SW 1271 (cell line): Measurements from ENCODE around the gene LIN28B.
"Not testable (repeated sequence)": the region's sequence is repeated elsewhere in the genome, so short reads cannot be mapped to it uniquely, and the experiment has no call there.

Experiments
- DNase-seq, 2 experiments: peaks; one replicate each; lab custom pipeline; 2025; lab: John Stamatoyannopoulos, UW

Gene LIN28B

DNA sequence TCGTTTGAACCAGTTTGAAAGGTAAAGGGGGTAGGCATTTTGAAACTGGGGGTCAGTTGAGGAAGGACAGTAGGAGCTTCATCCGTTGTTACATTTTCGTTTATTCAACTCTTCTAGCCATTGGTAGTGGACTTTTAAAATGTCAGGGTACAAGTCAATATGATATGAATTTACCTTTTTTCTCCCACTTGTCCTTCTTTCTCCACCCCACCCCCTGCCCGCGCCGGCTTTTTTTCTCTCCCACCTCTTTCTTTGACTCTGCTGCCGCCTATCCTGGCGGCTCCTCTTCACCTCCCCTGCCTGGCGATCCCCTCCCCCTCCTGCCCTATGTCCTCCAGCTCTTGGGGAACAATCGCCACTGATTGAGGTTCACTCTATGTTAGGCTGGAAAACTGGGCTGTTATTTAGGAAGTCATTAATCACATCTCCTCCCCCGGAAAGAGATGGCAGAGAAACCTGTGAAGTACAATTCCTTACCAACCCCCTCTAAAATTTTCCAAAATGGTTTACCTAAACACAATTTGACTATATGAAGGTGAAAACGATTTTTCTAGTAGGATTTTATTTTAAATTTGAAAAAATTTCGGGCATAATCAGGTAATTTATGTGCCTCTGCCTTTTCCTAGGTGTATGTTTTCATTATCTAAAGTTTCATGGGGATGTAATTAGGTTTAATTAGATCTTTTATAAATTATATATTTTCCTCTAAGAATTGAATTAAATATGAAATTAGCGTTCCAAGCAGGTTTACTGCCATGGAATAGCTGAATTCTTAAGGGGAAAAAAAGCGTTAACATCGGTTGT, 778 bp upstream of the LIN28B start:
- DNase-seq: no peak

GRCh38 chr6:104957301-104958177, 632 bp downstream of the LIN28B start:
- no peak for DNase-seq

DNA sequence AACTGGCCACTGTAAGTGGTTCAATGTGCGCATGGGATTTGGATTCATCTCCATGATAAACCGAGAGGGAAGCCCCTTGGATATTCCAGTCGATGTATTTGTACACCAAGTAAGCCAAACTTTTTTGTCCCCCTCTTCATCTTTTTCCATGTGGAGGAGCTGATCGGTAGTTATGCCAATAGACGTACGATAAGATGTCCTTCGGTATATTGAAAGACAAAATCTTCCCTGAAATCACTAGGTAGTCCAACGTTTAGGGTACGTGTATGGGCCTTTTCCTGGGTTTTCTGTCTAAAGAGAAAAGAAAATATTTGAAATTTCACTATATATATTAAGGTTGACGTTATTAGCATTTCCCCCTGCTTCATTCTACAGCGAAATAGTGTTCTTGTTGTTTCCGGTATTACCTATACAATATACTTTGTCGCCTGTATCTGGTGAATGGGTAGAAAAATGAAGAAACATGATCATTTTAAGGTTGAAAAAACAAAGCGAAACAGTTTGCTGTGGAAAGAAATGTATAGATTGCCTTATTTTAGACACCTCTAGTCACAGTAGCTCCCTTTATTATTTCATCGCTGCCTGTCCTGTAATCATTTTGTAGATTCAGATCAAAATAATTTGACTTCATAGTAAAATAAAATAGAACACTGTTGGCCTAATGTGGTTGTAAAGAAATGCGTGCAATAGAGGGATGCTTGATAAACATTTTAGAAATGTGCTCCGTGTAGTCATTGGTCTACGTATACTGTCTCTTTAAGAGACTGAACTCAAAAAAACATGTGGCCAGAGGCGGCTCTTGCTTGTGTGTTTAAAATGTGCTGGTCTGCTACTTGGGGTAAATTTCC, 1.5 kb downstream of the LIN28B start:
- DNase-seq: no peak

DNA sequence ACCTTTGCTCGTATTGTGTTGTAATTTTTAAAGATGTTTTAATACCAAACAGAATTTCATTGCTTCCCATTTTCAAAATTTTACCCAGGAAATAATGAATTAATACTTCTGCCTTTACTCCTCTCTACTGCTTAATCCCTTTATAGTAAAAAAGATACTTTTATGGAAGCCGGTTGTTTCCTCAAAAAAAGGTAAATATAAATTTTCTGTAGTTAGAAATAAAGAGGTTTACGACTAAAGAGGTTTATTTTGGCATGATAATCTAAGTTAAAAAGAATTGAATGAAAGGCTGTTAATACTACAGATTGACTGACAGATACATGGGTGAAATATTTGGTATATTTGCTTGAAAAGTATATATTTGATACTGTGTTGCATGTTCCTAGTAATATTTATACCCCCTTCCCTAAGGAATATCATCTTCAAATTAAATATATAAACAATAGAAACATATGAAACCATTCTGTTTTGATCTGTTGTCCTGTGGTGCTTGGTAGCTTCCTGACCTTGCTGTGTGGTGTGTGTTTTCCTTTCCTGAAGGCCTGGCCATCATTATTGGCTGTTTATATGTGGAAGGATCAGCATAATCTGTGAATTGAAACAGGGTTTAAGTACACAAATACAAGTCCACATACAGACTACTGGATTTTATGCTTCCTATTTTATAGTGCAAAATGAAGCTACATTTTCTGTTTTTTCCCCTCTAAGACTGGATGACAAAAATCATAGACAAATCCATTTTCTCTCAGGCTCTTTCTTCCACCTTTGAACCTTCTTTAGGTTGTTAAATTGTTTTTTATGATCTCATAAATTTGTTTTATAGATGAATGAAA, 2.3 kb downstream of the LIN28B start:
- DNase-seq: no peak

DNA sequence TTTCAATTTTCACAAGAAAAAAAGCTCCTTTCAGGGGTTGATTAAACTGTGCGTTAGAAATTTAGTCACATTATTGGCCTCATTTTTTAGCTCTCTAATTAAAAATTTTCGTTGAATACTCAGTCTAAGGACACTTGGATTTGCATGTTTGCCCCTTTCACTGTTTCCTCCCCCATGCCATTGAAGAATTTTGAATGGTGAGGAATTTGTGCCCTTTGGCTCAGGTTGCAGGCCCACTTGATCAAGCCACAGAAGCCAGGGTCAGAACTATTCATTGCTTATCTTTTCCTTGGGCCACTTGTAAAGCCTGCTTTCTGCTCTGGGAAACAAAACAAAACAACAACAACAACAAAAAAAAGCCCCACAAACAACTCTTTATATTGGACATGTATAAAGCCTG, 12.2 kb downstream of the LIN28B start:
- DNase-seq: no peak

- no peak for DNase-seq
Observed at GRCh38 chr6:104969785-104970581, 13.1 kb downstream of the LIN28B start.

DNA sequence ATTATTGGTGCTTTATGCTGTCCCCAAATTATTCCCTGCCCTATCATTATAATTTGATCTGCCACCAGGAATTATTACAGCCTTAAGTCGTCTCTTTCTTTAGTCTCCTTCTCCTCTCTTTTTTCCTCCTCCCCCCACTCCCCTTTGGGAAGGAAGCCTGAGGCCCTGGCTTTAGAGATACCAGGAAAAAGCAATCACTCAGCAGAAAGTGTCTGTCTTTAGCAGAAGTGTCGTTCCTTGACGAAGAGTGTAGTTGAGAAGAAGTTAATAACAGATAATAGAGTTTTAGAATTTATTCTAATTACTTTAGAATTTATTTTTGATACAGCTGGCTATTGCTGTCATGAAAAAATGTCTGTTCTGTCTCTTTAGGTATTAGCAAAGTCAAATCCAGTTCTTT, 16.5 kb downstream of the LIN28B start:
- DNase-seq: no peak

- no peak for DNase-seq
Observed at GRCh38 chr6:104983296-104983695, 26.4 kb downstream of the LIN28B start.

GRCh38 chr6:104983776-104984175, 26.9 kb downstream of the LIN28B start:
- no peak for DNase-seq

GRCh38 chr6:104984831-104985230, 27.9 kb downstream of the LIN28B start:
- no peak for DNase-seq

DNA sequence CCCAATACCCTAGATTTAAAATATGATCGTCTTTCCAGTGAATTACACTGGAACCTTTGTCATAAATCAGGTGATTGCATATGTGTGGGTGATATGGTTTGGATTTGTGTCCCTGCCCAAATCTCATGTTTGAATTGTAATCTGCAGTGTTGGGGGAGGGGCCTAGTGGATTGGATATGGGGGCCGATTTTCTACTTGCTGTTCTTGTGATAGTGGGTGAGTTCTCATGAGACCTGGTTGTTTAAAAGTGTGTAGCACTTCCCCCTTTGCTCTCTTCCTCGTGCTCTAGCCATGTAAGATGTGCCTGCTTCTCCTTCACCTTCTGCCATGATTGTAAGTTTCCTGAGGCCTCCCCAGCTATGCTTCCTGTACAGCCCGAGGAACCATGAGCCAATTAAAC, 29.0 kb downstream of the LIN28B start:
- DNase-seq: not testable (repeated sequence)

DNA sequence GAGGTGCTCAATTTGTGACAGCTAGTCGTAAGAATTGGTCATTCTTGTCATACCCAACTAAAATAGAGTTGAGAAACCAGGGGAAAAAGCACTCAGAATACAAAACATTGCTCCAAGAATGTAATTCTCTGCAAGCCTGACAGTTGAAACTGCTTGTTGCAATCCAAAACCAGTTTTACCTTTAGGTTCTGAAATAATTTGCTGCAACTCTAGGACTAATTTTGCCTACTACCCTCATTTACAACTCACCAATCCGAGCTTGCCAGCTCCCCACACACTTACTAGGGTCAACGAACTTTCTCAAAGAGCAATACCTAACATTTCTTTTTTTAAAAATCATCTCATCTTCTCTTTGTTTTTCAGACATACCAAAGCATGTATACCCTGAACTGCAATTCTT, 29.7 kb downstream of the LIN28B start:
- no peak for DNase-seq

- DNase-seq: no peak
Observed at GRCh38 chr6:104987218-104987617, 30.3 kb downstream of the LIN28B start.

DNA sequence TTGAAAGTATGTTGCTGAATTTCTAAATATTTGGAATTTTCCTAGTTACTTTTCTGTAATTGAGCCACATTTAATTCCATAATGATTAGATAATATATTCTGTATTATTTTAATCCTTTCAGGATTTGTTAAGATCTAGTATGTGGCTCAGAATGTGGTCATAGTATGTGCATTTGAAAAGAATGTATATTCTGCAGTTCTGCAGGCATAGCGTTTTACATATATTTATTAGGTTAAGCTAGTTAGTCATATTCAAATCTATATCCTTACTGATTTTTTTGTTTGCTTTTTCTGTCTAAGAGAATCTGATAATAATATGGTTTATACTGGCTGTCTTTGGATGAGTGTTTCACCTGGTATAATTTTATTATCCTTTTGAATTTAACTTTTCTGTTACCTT, 33.2 kb downstream of the LIN28B start:
- DNase-seq: no peak

DNA sequence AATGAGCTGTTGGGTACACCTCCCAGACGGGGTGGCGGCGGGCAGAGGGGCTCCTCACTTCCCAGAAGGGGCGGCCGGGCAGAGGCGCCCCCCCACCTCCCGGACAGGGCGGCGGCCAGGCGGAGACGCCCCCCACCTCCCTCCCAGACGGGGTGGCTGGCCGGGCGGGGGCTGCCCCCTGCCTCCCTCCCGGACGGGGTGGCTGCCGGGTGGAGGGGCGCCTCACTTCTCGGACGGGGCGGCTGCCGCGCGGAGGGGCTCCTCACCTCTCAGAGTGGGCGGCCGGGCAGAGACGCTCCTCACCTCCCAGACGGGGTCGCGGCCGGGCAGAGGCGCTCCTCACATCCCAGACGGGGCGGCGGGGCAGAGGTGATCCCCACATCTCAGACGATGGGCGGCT, 34.2 kb downstream of the LIN28B start:
- not testable (repeated sequence) for DNase-seq

- DNase-seq: not testable (repeated sequence)
Observed at GRCh38 chr6:104993576-104993975, 36.7 kb downstream of the LIN28B start.

GRCh38 chr6:104995989-104996617, 39.2 kb downstream of the LIN28B start:
- peak in 1 of 2 experiments; percentile 14 for DNase-seq

DNA sequence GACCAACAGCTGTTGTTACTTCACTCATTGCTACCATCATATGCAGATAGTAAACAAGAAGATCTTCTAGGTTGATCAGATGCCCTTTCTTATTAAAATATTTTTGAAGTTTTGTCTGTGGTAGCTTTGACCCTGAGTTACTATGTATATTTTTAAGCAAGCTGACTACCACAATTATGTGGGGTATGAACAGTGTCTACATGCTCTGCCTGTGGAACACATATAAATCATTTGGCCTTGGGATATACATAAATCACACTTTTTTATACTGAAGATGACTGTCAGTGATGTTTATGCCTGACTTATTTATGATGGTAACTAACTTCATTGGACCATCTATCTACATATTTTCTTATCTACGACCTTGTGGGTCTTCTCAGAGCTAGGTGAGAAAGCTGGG, 44.2 kb downstream of the LIN28B start:
- no peak for DNase-seq

DNA sequence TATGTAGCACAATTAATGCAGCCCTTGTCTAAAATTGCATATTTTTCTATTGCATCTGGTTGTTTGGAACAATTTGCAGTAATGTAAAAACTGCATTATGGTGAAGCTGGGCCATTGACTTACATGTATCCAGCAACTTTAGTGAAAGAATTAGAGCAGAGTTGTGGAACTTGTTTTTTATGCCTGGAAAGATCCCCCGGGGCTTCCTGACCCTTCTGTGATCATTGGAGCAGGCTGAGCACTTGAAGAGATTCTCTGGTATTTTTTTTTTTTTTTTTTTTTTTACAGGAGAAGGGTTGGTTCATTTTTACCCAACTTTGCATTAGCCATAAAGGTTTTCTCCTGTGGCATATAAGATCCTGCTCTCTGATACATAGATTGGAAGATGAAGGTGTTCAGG, 45.0 kb downstream of the LIN28B start:
- DNase-seq: no peak

GRCh38 chr6:105005451-105005850, 48.5 kb downstream of the LIN28B start:
- DNase-seq: no peak
